GM12872 (cell line): ENCODE measurements around the gene ZNF595.

ENCODE experiments used
- TF ChIP-seq, protein P1 (sequence below): IDR thresholded peaks from 3 replicates; pipeline ENCODE4 v1.5.1; 2011; ENCODE audit warnings: low read depth, mild to moderate bottlenecking, low read length, moderate library complexity; ENCODE audit not compliant: insufficient read depth

Gene ZNF595

DNA sequence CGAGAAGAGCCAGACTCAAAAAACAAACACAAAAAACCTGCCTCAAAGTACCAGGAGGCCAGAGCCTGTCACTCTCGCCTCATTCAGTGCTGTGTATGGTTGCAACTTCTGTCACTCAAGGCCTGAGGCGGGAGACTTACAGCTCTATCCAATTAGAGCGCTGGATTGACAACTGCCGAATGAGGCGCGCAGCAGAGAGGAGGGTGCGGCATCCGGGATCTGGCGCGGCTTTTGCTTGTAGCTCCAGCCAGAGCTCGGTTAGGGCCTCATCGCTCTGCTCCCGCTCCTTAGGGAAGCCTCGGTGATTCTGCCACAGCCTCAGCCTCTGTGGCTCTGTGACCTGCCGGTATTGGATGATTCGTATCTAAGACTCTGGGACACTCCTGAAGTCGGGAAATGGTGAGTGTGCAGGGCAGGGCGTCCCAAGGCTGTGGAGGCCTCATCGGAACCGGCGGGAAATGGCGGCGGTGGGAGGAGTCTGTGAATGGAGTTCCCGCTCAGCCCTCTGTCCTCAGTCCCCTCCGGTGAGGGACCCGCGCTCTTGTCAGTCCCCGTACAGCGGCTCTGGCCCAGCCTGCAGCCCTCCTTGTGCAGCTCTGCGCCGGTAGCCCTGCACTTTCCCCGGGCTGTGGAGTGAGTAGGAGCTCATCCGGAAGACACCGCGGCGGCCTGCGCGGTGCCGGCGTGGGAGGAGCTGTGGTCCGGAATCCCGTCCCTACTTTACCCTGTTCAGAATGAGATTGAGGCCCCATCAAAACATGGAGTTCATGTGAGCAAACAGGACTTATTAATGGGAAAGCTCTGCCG lies 71.4 kb downstream of the ZNF595 start, which contains the start of gene ZNF718:
ZNF718 (plus strand) TSS at position 227 of the 807 bp plus-strand sequence; CDS start at position 397, 170 bp downstream.
- TF ChIP-seq, protein P1, sequence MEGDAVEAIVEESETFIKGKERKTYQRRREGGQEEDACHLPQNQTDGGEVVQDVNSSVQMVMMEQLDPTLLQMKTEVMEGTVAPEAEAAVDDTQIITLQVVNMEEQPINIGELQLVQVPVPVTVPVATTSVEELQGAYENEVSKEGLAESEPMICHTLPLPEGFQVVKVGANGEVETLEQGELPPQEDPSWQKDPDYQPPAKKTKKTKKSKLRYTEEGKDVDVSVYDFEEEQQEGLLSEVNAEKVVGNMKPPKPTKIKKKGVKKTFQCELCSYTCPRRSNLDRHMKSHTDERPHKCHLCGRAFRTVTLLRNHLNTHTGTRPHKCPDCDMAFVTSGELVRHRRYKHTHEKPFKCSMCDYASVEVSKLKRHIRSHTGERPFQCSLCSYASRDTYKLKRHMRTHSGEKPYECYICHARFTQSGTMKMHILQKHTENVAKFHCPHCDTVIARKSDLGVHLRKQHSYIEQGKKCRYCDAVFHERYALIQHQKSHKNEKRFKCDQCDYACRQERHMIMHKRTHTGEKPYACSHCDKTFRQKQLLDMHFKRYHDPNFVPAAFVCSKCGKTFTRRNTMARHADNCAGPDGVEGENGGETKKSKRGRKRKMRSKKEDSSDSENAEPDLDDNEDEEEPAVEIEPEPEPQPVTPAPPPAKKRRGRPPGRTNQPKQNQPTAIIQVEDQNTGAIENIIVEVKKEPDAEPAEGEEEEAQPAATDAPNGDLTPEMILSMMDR, result no peak

DNA sequence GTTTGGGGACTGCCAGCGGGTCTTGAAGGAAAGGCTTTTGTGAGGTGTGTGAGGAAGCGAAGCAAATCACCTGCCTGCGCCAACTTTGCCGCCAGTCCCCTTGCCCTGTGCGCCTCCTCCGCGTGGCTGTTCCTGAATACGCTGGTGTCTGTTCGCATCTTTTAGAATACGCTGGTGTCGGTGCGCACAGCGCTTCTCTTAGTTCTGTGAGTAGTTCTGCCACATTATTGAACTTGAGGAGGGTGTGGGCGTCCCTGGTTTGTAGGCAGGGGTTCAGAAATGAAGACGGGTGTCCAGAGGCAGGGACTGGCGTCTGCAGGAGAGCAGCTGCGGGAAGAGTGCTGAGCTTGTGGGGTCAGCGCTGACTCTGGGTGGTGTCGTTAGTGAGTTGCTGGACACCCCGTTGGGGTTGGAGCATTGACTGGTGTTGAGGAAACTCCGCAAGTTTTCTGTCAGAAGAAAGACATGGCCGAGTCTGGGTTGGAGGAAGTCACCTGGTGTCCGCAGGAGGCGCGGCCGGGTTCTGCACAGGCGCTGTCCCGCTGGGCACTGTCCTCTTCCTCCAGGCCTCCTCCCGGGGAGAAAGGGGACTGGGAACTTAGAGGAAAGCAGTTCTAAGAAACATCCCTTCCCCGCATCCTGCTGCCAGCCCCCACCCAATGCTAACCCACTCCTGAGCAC lies 72.1 kb downstream of the ZNF595 start:
- TF ChIP-seq, protein P1, result no peak

DNA sequence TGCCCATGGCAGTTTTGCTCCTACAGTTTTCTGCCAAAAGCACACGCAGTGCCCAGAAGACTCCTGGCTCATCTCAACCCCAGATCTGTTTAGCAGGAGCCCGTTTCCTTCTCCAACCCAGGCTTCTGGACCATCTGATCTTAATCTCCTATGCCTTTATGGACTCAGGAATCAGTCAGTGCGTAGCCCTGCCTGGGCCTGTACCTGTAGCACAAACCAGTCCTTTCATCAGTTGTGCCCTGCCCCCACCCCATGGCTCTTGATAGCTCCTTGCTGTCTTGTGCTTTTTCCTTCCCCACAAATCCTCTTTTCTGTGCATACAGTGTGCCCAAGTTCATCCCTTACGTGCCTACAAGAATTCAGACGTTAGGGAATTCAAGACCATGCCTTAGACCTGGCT lies 72.7 kb downstream of the ZNF595 start:
- TF ChIP-seq, protein P1, result no peak

GRCh38 chr4:132483-132882 lies 79.4 kb downstream of the ZNF595 start:
- TF ChIP-seq, protein P1, result no peak
